Stimulated activated CD4-positive, alpha-beta T cell treated with anti-CD3 and anti-CD28 coated beads, Interleukin-4, amount 100 ng/mL, for 24 hours (primary cell): ENCODE results near the gene RCOR1.
"Not testable (repeated sequence)": the region's sequence is repeated elsewhere in the genome, so short reads cannot be mapped to it uniquely, and the experiment has no call there.

ENCODE experiments used
- DNase-seq: peaks from one replicate; pipeline ENCODE4 v3.0.0-alpha.2; 2020

Gene RCOR1

GRCh38 chr14:102630881-102631280, 38.4 kb downstream of the RCOR1 start:
- DNase-seq = no peak

GRCh38 chr14:102633906-102634595, 41.6 kb downstream of the RCOR1 start:
- no peak for DNase-seq

- not testable (repeated sequence) for DNase-seq
These were observed 47.2 kb downstream of the RCOR1 start for GRCh38 chr14:102639611-102640010.

GRCh38 chr14:102644523-102644922, 52.1 kb downstream of the RCOR1 start:
- no peak for DNase-seq

GRCh38 chr14:102645746-102646440, 53.4 kb downstream of the RCOR1 start:
- DNase-seq = no peak

- DNase-seq = no peak
These were observed 54.2 kb downstream of the RCOR1 start for GRCh38 chr14:102646615-102647014.

- DNase-seq = no peak
These were observed 59.7 kb downstream of the RCOR1 start for GRCh38 chr14:102652194-102652593.

- DNase-seq = peak; percentile 48
These were observed 61.8 kb downstream of the RCOR1 start for GRCh38 chr14:102654298-102654697.

- no peak for DNase-seq
These were observed 62.7 kb downstream of the RCOR1 start for GRCh38 chr14:102655137-102655536.

- no peak for DNase-seq
These were observed 67.3 kb downstream of the RCOR1 start for GRCh38 chr14:102659797-102660196.

GRCh38 chr14:102661614-102662013, 69.2 kb downstream of the RCOR1 start:
- no peak for DNase-seq

- DNase-seq = no peak
These were observed 70.4 kb downstream of the RCOR1 start for GRCh38 chr14:102662636-102663430.

GRCh38 chr14:102663440-102663839, 71.0 kb downstream of the RCOR1 start:
- DNase-seq = no peak

- DNase-seq = no peak
These were observed 73.2 kb downstream of the RCOR1 start for GRCh38 chr14:102665621-102666020.

- DNase-seq = no peak
These were observed 74.2 kb downstream of the RCOR1 start for GRCh38 chr14:102666635-102667034.

- no peak for DNase-seq
These were observed 75.3 kb downstream of the RCOR1 start for GRCh38 chr14:102667703-102668102.

- DNase-seq = no peak
These were observed 75.9 kb downstream of the RCOR1 start for GRCh38 chr14:102668291-102668873.

- DNase-seq = no peak
These were observed 79.0 kb downstream of the RCOR1 start for GRCh38 chr14:102671410-102671809.

GRCh38 chr14:102672410-102672960, 80.0 kb downstream of the RCOR1 start:
- DNase-seq = no peak

GRCh38 chr14:102675396-102675795, 82.9 kb downstream of the RCOR1 start:
- no peak for DNase-seq

- no peak for DNase-seq
These were observed 85.9 kb downstream of the RCOR1 start for GRCh38 chr14:102678394-102678793.

GRCh38 chr14:102683399-102684297, 91.2 kb downstream of the RCOR1 start:
- DNase-seq = no peak
